NCI-H1417 treated with DMSO at 0.1 percent for 48 hours (cell line): ENCODE measurements around the gene IL20.
"Not testable (repeated sequence)": the region's sequence is repeated elsewhere in the genome, so short reads cannot be mapped to it uniquely, and the experiment has no call there.

Experiments used
- DNase-seq: peaks from one replicate; lab custom pipeline; 2025; lab: John Stamatoyannopoulos, UW

Gene IL20

DNA sequence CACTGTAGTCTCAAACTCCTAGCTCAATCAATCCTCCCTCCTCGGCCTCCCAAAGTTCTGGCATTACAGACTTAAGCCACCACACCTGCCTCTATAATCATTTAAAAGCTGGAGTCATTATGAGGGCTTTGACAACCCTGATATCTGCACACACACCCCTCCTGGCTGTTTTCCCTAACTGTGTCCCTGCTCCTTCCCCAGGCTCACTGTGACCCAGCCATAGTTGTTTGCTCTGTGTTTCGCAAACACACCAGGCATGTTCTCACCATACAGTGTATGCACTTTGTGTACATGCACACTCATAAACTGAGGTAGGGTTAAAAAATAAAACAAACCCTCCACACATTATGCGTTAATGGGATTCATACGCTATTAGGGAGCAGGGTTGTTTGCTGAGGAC is 21.8 kb upstream of the IL20 start:
- DNase-seq, result no peak

DNA sequence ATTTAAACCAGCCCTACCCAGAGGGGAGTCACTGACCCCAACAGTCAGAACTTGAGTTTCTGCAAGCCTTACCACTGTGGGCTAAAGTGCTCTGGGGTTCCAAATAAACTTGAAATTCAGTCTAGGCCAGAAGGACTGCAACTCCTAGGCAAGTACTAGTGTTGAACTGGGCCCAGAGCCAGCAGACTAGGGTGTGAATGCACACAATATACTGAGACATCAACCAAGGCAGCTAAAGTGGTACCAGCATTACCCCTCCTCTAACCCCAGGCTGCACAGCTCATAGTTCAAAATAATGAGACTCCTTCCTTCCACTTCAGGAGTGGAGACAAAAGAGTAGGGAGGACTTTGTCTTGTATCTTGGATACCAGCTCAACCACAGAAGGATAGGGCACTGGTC is 18.9 kb upstream of the IL20 start:
- no peak for DNase-seq

DNA sequence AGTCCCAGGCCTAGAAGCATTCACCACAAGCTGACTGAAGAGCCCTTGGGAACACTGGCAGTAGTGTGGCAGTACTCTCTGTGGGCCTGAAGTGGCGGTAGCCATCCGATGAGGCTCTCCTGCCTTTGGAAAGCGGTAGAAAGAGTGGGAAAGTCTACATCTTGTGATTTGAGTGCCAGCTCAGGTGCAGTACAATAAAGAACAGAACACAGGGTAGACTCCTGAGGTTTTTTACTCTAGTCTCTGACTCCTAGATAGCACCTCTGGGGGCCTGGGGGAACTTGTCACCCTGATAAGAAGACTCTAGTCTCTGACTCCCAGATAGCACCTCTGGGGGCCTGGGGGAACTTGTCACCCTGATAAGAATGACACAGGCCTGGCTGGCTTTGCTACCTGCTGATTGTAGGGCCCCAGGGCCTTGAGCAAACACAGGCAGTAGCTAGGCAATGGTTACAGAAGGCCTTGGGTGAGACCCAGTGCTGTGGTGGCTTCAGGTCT is 18.0 kb upstream of the IL20 start:
- no peak for DNase-seq

DNA sequence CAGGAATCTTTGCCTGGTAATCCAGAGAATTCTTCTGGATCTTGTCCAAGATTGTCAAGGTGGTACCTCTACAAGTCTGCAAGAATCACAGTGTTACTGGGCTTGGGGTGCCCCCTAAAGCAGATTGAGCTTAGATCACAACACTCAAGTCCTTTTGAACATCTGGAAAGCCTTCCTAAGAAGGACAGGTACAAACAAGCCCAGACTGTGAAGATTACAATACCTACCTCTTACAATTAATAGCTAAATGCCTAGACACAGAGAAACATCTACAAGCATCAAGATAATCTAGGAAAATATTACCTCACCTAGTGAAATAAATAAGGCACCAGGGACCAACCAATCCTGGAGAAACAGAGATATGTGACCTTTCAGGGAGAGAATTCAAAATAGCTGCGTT is 17.5 kb upstream of the IL20 start:
- no peak for DNase-seq

DNA sequence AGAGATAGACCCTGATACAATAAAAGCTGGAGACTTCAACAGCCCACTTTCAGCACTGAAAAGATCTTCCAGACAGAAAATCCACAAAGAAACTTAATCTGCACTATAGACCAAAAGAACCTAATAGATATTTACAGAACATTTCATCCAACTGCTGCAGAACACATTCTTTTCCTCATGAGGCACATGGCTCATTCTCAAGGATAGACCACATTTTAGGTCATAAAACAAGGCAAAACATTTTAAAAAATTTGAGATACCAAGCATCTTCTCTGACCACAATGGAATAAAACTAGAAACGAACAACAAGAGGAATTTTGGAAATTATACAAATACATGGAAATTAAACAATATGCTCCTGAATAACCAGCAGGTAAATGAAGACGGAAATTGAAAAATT is 15.0 kb upstream of the IL20 start:
- no peak for DNase-seq

DNA sequence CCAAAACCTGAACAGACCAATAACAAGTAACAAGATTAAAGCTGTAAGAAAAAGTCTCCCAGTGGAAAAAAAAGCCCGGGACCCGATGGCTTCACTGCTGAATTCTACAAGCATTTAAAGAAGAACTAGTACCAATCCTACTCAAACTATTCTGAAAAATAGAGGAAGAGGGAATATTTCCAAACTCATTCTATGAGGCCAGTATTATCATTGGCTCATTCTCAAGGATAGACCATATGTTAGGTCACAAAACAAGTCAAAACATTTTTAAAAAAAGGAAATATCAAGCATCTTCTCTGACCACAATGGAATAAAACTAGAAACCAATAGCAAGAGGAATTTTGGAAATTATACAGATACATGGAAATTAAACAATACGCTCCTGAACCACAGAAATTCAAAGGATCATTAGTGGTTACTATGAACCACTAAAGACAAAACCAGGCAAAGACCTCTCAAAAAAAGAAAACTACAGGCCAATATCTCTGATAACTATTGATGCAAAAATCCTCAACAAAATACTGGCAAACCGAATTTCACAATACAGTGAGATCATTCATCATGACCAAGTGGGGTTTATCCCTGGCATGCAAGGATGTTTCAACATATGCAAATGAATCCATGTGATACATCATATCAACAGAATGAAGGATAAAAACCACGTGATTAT is 13.9 kb upstream of the IL20 start:
- no peak for DNase-seq

DNA sequence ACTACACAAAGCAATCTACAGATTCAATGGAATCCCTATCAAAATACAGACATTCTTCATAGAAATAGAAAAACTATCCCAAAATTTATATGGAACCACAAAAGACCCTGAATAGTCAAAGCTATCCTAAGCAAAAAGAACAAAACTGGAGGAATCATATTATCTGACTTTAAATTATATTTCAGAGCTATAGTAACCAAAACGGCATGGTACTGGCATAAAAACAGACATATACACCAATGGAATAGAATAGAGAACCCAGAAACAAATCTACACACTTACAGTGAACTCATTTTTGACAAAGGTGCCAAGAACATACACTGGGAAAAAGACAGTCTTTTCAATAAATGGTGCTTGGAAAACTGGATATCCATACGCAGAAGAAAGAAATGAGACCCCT is 12.8 kb upstream of the IL20 start:
- not testable (repeated sequence) for DNase-seq

DNA sequence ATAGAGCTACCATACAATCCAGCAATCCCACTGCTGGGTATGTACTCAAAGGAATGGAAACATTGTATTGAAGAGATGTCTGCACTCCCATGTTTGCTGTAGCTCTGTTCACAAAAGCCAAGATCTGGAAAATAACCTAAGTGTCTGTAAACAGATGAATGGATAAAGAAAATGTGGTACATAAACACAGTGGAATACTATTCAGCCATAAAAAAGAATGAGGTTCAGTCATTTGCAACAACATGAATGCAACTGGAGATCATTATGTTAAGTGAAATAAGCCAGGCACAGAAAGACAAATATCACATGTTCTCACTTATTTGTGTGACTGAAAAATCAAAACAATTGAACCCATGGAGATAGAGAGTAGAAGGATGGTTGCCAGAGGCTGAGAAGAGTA is 11.7 kb upstream of the IL20 start:
- DNase-seq, result not testable (repeated sequence)

DNA sequence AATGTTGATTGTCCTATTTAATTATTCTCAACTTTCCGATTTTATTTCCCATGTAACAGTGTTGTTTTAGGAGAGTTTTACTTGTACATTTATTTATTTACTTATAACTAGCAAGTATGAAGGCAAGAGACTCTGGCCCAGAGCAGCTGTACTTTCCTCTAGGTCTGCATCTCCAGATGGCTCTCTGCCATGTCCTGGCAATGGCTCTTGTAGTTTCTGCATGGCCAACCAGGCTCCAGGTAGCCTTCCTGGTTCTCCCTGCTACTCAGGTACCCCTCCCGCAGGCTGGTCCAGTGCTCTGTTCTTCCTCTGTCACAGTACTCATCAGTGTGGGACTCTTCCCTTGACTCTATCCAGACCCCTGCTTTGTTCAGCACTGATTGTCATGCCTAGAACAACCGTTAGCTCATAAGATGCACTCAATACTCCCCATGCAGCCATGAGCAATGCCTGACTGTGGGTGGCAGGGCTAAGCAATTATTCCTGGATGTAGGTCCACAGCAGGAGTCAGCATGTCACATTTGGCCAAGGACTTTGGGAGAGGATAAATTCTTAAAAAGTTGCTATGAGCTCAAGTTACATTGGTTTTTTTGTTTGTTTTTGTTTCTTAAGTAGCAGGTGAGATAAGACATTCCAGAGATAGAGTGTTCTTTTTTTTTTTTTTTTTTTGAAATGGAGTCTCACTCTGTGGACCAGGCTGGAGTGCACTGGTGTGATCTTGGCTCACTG is 10.9 kb upstream of the IL20 start:
- DNase-seq, result no peak

DNA sequence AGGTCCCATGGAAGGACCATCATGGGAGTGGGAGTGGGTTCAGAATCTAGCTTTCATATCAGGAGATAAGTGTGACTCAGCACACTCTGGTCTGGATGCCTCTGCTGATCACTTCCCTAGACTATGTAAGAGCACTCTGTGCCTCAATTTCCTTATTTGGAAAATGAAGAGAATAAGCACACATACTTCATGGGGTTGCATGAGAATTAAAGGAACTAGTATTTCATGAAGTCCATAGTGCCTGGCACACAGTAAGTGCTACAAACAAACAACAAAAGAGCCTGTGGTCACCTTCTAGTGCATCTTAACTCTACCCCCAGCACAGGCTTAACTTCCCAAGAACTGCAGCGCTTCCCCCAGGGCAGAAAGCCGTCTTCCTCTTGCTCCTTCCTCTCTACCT is 9.6 kb upstream of the IL20 start:
- no peak for DNase-seq

DNA sequence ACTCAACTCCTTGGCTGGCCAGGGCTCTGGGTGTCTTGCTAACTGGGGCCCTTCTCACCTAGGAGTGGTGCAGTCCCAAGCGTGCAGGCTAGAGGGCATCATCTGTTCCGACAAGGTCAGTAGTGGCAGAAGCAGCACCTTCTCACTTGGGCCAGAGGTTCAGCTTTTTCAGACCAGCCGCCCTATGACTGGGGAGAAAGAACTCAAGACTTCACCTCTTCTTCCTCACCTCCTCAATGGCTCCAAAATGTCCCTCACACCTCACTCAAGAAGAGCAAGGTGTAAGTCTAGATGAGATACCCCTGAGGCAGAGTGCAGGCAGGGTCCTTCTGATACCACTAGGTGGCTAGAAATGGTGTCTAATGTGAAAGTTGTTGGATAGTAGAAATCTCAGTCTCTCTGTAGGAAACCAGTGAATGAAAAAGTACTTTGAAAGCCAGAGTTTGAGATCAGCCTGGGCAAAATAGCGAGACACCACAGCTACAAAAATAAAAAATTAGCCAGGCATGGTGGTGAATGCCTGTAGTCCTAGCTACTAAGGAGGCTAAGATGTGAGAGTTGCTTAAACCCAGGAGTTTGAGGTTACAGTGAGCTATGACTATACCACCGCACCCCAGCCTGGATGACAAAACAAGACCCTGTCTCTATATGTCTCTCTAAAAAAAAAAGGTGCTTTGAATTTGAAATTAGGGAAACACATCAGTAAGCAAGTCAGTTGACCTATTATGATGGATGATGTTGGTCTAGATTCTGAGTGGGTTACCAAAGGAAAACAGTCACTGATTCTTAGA is 8.6 kb upstream of the IL20 start:
- no peak for DNase-seq

DNA sequence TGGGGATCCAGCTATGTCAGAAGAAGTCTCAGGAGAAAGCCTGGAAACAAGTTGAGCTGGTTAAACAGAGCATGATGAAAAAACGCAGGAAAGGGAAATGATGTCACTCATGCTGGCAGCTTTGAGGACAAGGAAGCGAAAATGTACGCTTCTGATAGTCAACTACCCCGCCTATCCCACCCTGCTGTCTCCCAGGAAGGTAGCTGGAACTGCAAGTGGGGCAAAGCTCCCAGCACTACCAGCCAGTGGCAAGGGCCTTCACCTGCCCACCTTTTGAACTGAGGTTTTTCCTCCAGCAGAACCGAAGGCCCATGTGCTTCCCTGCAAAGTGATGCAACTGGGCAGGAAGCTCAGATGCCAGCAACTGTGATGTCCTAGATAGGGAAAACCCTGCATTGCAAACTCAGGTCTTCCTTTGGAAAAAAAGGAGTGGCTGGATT is 6.3 kb upstream of the IL20 start:
- no peak for DNase-seq

DNA sequence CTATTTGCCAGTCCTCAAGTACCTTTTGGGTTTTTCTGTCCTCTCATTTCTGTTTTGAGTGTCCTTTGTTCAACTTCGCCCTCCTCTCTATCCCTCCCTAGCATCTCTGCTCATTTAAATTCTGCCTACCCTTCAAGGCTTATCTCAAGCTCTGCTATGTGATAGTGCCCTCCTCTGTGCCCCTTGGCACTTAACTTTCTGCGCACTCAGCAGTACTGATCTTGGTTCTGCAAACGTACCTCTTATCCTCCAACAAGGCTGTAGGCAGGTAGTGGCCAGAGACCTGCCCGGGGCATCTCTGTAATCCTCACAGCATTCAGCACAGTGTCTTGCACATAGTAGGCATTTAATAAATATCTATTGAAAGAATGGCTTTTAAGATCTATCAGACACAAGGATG is 5.3 kb upstream of the IL20 start:
- no peak for DNase-seq

DNA sequence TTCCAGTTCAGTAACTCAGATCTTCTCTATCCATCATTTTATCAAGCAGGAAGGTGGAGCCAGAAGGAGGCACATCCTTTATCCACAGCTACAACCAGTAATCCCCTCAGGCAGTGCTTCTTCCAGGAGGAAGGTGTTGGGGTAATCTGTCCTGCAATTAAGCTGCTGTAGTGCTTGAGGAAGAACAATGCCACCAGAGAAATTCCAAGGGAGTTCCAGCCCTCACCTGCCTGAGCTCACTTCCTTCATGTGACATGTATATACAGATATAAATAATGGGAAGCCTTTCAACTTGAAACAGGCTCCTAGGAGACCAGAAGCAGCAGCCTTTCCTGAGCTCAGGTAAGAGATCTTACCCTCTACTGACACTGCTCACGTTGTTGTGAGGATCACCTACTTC is 2.2 kb upstream of the IL20 start:
- DNase-seq, result no peak

DNA sequence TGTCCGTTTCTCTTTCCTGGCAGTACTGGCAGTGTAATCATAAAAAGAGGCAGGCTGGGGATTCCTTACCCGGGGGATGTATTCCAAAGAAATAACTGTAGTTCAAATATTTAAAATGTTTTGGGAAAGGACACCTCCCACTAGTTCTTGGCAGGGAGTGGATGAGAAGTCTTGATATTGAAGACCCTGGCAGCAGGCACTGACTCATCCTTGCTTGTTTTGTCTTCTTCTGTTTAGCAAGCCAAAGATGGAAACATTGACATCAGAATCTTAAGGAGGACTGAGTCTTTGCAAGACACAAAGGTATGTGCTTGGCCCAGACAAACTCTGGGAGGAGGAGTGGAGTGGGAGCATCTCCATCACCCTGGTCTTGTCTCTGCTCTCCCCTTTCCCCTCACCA is 639 bp downstream of the IL20 start:
- DNase-seq, result no peak

DNA sequence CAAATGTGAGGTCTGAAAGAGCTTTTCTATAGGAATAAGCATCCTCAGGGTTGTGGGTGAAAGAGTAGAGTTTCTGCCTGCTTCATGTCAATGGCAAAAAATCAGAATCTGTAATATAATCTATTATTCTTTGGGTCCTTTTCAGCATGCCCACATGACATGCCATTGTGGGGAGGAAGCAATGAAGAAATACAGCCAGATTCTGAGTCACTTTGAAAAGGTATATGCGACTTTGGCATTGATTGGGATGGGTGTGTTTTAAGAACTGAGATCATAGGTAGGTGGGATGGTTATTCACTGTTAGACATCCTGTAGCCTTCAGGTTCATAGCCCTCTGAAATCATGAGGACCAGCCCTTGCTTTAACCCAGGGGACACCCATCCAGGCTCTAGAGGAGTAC is 1.8 kb downstream of the IL20 start:
- no peak for DNase-seq

DNA sequence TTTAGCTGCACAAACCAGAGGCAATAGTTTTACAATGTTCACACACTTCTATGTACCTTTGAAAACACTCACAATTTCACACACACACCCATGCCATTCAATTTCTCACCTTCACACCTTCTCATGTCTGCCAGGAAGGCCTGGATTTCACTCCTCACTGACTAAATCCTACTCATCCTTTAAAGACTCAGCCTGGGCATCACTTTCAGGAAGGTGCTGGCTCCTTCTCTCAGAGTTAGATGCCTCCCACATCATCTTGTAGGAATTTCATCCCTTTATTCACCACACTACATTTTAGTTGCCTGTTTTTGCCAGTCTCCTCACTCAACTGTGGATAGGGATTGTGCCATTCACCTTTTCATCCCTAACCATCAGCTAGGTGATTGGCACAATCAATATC is 2.3 kb downstream of the IL20 start:
- DNase-seq, result no peak

DNA sequence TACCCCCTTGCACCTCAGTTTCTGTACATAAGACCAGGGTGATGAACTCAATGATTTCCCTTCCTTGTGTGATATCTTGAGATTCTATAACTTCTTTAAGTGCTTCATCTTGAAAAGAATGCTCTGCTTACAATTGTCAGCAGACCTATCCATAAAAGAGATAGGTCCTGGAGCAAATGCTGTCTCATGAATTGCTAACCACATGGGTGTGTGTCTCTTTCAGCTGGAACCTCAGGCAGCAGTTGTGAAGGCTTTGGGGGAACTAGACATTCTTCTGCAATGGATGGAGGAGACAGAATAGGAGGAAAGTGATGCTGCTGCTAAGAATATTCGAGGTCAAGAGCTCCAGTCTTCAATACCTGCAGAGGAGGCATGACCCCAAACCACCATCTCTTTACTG is 2.8 kb downstream of the IL20 start:
- no peak for DNase-seq

DNA sequence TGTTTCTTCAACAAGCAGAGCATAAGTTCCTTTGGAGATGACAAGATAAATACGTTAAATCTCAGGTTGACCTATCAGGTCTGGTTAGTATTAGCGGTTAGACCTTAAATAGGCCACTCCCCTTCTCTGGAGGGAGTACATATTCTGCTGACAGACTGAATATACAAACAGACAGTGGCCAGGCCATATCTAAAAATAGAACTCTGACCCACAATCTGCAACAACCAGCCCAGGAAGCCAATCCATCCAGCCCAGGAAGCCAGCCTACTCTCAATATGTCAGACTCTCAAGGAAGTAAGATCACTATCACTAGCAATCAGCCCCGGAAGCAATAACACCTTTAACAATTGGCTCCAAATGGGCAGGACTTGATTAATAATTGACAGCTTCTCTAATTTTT is 6.7 kb downstream of the IL20 start:
- no peak for DNase-seq

DNA sequence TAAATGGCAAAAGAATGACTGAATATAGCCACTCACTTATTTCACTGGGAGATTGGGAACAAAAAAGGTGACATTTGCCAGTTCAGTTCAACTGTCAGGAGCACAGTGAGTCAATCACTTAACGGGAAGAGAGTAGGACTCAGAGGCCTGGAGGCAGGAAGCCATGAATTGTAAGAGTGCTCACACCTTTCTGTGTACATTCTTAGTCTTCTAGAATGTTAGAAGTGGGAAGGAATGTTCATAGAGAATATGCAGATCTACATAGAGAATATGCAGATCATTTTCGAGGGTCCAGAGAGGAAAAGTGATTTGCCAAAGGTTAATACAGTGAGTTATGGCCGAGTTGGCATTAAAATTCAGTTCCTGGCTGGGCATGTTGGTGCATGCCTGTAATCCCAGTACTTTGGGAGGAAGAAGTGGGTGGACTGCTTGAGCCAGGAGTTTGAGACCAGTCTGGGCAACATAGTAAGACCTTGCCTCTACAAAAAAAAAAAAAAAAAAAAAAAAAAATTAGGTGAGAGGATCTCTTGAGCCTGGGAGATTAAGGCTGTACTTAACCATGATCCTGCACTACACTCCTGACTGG is 8.3 kb downstream of the IL20 start:
- DNase-seq, result no peak

DNA sequence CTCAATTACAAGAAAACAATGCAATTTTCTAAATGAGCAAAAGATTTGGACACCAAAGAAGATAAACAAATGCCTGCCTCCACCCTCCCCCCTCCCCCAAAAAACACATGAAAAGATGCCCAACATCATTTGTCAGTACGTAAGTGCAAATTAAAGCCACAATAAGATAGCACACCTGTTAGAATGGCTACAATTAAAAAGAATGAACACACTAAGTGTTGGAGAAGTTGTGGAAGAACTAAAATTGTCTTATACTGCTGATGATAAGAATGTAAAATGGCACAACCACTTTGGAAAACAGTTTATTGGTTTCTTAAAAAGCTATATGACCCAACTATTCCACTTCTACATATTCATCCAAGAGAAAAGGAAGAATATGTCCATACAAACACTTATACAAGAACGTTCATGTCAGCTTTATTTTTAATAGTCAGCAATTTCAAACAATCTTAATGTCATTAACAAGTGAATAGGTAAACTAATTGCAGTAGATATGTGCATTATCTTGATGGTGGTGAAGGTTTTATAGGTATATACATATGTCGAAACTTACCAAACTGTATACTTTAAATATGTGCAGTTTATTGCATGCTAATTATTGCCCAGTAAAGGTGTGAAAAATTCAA is 10.4 kb downstream of the IL20 start:
- no peak for DNase-seq

DNA sequence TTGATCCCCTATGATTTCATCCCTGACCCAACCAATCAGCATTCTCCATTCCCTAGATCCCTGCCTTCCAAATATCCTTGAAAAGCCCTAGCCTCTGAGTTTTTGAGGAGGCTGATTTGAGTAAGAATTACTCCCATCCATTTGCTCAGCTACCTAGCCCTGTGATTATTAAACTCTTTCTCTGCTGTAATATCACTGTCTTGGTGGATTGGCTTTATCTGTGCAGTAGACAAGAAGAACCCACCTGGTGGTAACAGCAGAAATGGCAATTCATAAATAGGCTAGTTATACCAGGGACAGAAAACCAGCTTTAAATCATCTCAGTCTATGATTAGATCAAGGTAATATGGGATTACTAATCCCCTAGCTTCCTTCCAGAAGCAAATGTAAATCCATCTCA is 13.0 kb downstream of the IL20 start:
- no peak for DNase-seq
